HG02943 (cell line): ENCODE measurements around the gene ATF1.
"Not testable (repeated sequence)": the region's sequence is repeated elsewhere in the genome, so short reads cannot be mapped to it uniquely, and the experiment has no call there.

Experiments
- ATAC-seq: cut with Tn5 transposase; IDR thresholded peaks from one replicate; pipeline ENCODE4 v1.9.1; 2021; ENCODE audit warnings: mild to moderate bottlenecking, low read depth, moderate library complexity; ENCODE audit not compliant: unreplicated experiment

Gene ATF1

GRCh38 chr12:50790081-50790480, 26.2 kb downstream of the ATF1 start:
- no peak for ATAC-seq

- no peak for ATAC-seq
These were observed 36.0 kb downstream of the ATF1 start for GRCh38 chr12:50799908-50800307.

GRCh38 chr12:50803230-50803875, 39.5 kb downstream of the ATF1 start:
- no peak for ATAC-seq

GRCh38 chr12:50806176-50806575, 42.3 kb downstream of the ATF1 start:
- ATAC-seq: no peak

- not testable (repeated sequence) for ATAC-seq
These were observed 45.2 kb downstream of the ATF1 start for GRCh38 chr12:50809131-50809530.

GRCh38 chr12:50814921-50815320, 51.0 kb downstream of the ATF1 start:
- not testable (repeated sequence) for ATAC-seq

GRCh38 chr12:50820177-50820576, 56.3 kb downstream of the ATF1 start:
- no peak for ATAC-seq

GRCh38 chr12:50822082-50822481, 58.2 kb downstream of the ATF1 start:
- no peak for ATAC-seq

- not testable (repeated sequence) for ATAC-seq
These were observed 59.8 kb downstream of the ATF1 start for GRCh38 chr12:50823724-50824123.

GRCh38 chr12:50824914-50825313, 61.0 kb downstream of the ATF1 start:
- ATAC-seq: no peak

GRCh38 chr12:50825372-50825838, 61.5 kb downstream of the ATF1 start:
- no peak for ATAC-seq

GRCh38 chr12:50828121-50828520, 64.2 kb downstream of the ATF1 start:
- no peak for ATAC-seq

- ATAC-seq: no peak
These were observed 65.0 kb downstream of the ATF1 start for GRCh38 chr12:50828886-50829285.

- ATAC-seq: not testable (repeated sequence)
These were observed 69.9 kb downstream of the ATF1 start for GRCh38 chr12:50833801-50834200.

GRCh38 chr12:50839042-50839441, 75.1 kb downstream of the ATF1 start:
- ATAC-seq: no peak

GRCh38 chr12:50840809-50841487, 77.0 kb downstream of the ATF1 start:
- ATAC-seq: no peak

GRCh38 chr12:50841716-50842531, 78.0 kb downstream of the ATF1 start:
- ATAC-seq: no peak

- ATAC-seq: no peak
These were observed 79.0 kb downstream of the ATF1 start, which contains the start of gene TMPRSS12 for GRCh38 chr12:50842637-50843493. Gene TMPRSS12 (plus strand): TSS chr12:50842926. CDS start chr12:50842965, 39 bp downstream.

- no peak for ATAC-seq
These were observed 81.2 kb downstream of the ATF1 start for GRCh38 chr12:50845021-50845647.

GRCh38 chr12:50848963-50849362, 85.1 kb downstream of the ATF1 start:
- ATAC-seq: no peak
